H4 (cell line): ENCODE data around the gene LCP2. TPM values are rescaled to one million over a fixed set of nuclear protein-coding genes. Genes with fewer than 3 reads are reported as not detected.

Experiments used
- DNase-seq: peaks from one replicate; pipeline ENCODE4 v3.0.0-alpha.2; 2015; ENCODE audit warnings: low spot score
- total RNA-seq: library from RNA; depleted of rRNA; stranded (reverse); fragments of >200 nt; shearing (Covaris generic); gene quantifications from 2 replicates; pipeline ENCODE4 v1.2.3, GENCODE V29; 2014

The LCP2 gene
- total RNA-seq, 1 experiment from 2014 or later, result 0.68 TPM

GRCh38 chr5:170296036-170296934 is 1.3 kb downstream of the LCP2 start:
- no peak for DNase-seq

- DNase-seq, result no peak
Measured at GRCh38 chr5:170294556-170294955, 3.0 kb downstream of the LCP2 start.

- no peak for DNase-seq
Measured at GRCh38 chr5:170294057-170294456, 3.5 kb downstream of the LCP2 start.

- DNase-seq, result no peak
Measured at GRCh38 chr5:170293273-170293672, 4.3 kb downstream of the LCP2 start.

- no peak for DNase-seq
Measured at GRCh38 chr5:170292179-170293104, 5.1 kb downstream of the LCP2 start.

- no peak for DNase-seq
Measured at GRCh38 chr5:170290498-170290897, 7.1 kb downstream of the LCP2 start.

- no peak for DNase-seq
Measured at GRCh38 chr5:170289764-170290163, 7.8 kb downstream of the LCP2 start.

GRCh38 chr5:170289121-170289520 is 8.5 kb downstream of the LCP2 start:
- no peak for DNase-seq

GRCh38 chr5:170288551-170288950 is 9.0 kb downstream of the LCP2 start:
- no peak for DNase-seq

- DNase-seq, result no peak
Measured at GRCh38 chr5:170288151-170288550, 9.4 kb downstream of the LCP2 start.

GRCh38 chr5:170287532-170287931 is 10.0 kb downstream of the LCP2 start:
- no peak for DNase-seq

- no peak for DNase-seq
Measured at GRCh38 chr5:170286386-170286925, 11.1 kb downstream of the LCP2 start.

- DNase-seq, result no peak
Measured at GRCh38 chr5:170285181-170285580, 12.4 kb downstream of the LCP2 start.

GRCh38 chr5:170284231-170284630 is 13.3 kb downstream of the LCP2 start:
- DNase-seq, result no peak

- no peak for DNase-seq
Measured at GRCh38 chr5:170283296-170283695, 14.3 kb downstream of the LCP2 start.

- no peak for DNase-seq
Measured at GRCh38 chr5:170280011-170280493, 17.5 kb downstream of the LCP2 start.

- DNase-seq, result no peak
Measured at GRCh38 chr5:170279459-170279817, 18.1 kb downstream of the LCP2 start.

GRCh38 chr5:170278611-170279458 is 18.7 kb downstream of the LCP2 start:
- DNase-seq, result no peak

- DNase-seq, result no peak
Measured at GRCh38 chr5:170277867-170278281, 19.7 kb downstream of the LCP2 start.

- DNase-seq, result no peak
Measured at GRCh38 chr5:170276140-170276539, 21.4 kb downstream of the LCP2 start.

GRCh38 chr5:170275376-170275994 is 22.1 kb downstream of the LCP2 start:
- no peak for DNase-seq
